Measurements from ENCODE around the gene RCOR2. TPM values are rescaled to one million over a fixed set of nuclear protein-coding genes. Genes with fewer than 3 reads are reported as not detected.

The RCOR2 gene
- total RNA-seq, 1 experiment from 2014 or later = 3.4 TPM

DNA sequence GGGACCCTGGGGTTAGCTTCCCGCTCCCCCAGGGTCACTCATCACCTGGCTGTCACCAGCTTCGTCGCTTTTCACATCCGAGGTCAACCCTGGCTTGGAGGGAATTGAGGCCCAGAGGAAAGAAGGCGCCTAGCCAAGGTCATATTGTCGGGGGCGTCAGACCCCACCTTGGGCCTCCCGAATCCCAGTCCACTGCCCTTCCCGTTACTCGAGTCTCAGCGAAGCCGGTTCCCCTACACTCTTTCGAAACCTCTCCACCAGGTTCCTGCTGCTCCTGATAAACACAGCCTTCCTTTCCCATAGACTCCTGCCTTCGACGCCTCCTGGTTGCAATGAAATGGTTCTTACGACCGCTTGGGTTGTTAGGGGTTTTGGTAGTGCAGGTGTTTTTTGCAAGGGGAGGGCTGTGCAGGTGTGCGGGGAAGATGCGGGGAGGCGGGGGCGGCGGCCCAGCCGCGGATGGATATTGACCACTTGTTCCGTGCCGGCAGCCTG, 22.5 kb upstream of the RCOR2 start:
- Histone ChIP-seq H2AFZ (peak overlapping the region; percentile 92), H3F3A (ENCODE audit: insufficient read depth, low read depth) (peaks cover 25% of the 10 kb centered on the region), H4K20me1 (ENCODE audit: insufficient read depth) (peaks cover 30% of the 10 kb centered on the region), H3K27ac (0 out of 2 replicates have a peak overlapping the region, but pooled peaks have one; percentile 27), H3K4me2 (peak overlapping the region; percentile 90), H3K36me3 (ENCODE audit: low read depth) (peaks cover 12% of the 10 kb centered on the region; the same call in 1 of the 2 replicates), H3K79me2 (ENCODE audit: low read depth) (peaks cover 56% of the 10 kb centered on the region), H3K4me1 (replicated peaks; ENCODE audit: insufficient read depth) (peaks cover 39% of the 10 kb centered on the region), H3K27me3 (ENCODE audit: insufficient read depth, low read depth) (no peaks in the 10 kb centered on the region), H3K9me3 (ENCODE audit: insufficient read depth, low read depth) (no peaks in the 10 kb centered on the region), H3K4me3 (peak overlapping the region; percentile 76), H3K9me2 (ENCODE audit: insufficient read depth) (no peaks in the 10 kb centered on the region)
- CTCF ChIA-PET = interaction anchor here (0.6 kb wide), 2 partner anchors 25 to 51 kb away, joined by 3 read pairs; no protein-coding TSS in a partner anchor
- intact Hi-C loops (cut with micrococcal nuclease; ENCODE audit: unreplicated experiment) = loop anchor here (2.0 to 10.0 kb wide), 3 partner anchors 67 to 265 kb away; partner anchors contain the start of gene ATL3
- POLR2A ChIA-PET (ENCODE audit: unreplicated experiment) = interaction anchor here (0.5 to 0.7 kb wide), 4 partner anchors 101 to 1174 kb away, joined by 3 to 10 read pairs (median 8); partner anchors contain the start of genes CATSPERZ and MARK2
- no peak for DNase-seq
- no TSS peak for BruUV-seq (replicated peaks)
- TF ChIP-seq EZH2 (IDR thresholded peaks at IDR 0.05; ENCODE audit: low read depth) (no peak), CTCF (conservative IDR thresholded peaks at IDR 0.05) (no peak)

DNA sequence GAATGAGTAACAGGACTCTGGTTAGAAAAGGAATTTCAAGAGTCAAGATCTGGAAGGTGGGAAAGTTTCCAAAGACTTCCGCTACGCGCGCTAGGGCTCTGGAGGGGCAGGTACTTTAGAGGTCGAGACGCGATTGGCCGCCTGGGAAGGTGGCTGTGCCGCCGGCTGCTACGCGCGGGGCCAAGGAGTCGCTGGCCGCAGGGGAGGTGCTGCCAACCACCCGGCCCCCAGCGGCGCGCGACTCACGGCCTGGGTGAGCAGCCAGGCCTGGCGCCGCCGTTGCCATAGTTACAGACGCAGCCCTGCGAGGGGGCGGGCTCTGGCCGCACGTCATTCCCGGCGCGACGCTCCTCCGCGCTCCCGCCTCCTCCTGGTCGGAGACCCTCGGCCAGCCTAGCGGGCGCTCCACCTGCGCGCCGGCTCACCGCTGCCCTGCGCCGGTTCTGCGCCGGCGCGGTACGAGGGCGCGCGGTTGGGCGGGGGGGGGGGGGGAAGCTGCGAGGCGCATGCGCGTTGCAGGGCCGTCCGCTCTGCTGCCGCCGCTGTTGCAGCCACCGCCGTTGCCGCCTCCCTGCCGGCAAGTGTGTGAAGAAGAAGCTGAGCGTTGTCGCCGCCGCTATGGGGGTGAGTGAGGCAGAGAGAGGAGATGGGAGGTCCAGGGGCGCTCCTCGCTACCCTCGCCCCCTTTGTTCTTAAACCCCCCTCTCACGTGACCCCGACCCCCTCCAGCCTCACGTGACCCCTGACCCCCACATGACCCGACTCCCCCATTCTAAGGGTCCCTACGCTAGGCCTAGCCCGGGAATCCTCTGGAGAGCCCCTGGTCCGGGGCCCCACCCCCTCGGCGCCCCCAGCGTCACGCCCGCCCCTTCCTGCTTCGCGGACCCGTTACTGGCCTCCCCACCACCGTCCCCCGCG, 21.8 kb upstream of the RCOR2 start, which contains the start of gene NAA40:
NAA40 (plus strand) TSS at position 524 of the 918 bp plus-strand sequence; CDS start at position 619, 95 bp downstream.
- H3K79me2 ChIP-seq (ENCODE audit: low read depth) = peaks cover 49% of the 10 kb centered on the region
- no peaks in the 10 kb centered on the region for H3K9me3 ChIP-seq (ENCODE audit: insufficient read depth, low read depth)
- peak within 1 kb of the TSS; percentile 97 for H2AFZ ChIP-seq
- H3K4me1 ChIP-seq (replicated peaks; ENCODE audit: insufficient read depth) = peaks cover 44% of the 10 kb centered on the region
- H3K9me2 ChIP-seq (ENCODE audit: insufficient read depth) = no peaks in the 10 kb centered on the region
- peaks cover 24% of the 10 kb centered on the region for H4K20me1 ChIP-seq (ENCODE audit: insufficient read depth)
- CTCF ChIA-PET = interaction anchor here (0.6 kb wide), 2 partner anchors 24 to 50 kb away, joined by 3 read pairs; no protein-coding TSS in a partner anchor
- no TSS peak for BruUV-seq (replicated peaks)
- H3K27ac ChIP-seq = peak within 1 kb of the TSS; percentile 83
- peaks cover 20% of the 10 kb centered on the region for H3F3A ChIP-seq (ENCODE audit: insufficient read depth, low read depth)
- no peaks in the 10 kb centered on the region for H3K27me3 ChIP-seq (ENCODE audit: insufficient read depth, low read depth)
- intact Hi-C loops (cut with micrococcal nuclease; ENCODE audit: unreplicated experiment) = loop anchor here (1.0 to 10.0 kb wide), 4 partner anchors 19 to 264 kb away; partner anchors contain the start of gene ATL3
- H3K4me3 ChIP-seq = peak within 1 kb of the TSS; percentile 77
- H3K36me3 ChIP-seq (ENCODE audit: low read depth) = peaks cover 12% of the 10 kb centered on the region; the same call in 1 of the 2 replicates
- peak; percentile 97 to 99 for DNase-seq
- no peak for TF ChIP-seq CTCF (conservative IDR thresholded peaks at IDR 0.05)
- TF ChIP-seq EZH2 (IDR thresholded peaks at IDR 0.05; ENCODE audit: low read depth) = no peak
- H3K4me2 ChIP-seq = peak within 1 kb of the TSS; percentile 99
- POLR2A ChIA-PET (ENCODE audit: unreplicated experiment) = interaction anchor here (0.5 to 0.7 kb wide), 4 partner anchors 100 to 1173 kb away, joined by 3 to 10 read pairs (median 8); partner anchors contain the start of genes CATSPERZ and MARK2
